AG09319 (cell line): ENCODE results near the gene NT5M.

Experiments
- DNase-seq: peaks from one replicate; pipeline ENCODE4 v3.0.0-alpha.2; 2010; ENCODE audit warnings: low read depth; ENCODE audit errors: extremely low read depth
- CTCF ChIP-seq: IDR thresholded peaks from 2 replicates; pipeline ENCODE4 v1.5.1; 2011; ENCODE audit warnings: low read depth, mild to moderate bottlenecking, inconsistent platforms, low read length, moderate library complexity

The NT5M gene

GRCh38 chr17:17395885-17396284, 92.7 kb downstream of the NT5M start:
- TF ChIP-seq CTCF: no peak
- no peak for DNase-seq
